ENCODE data around the gene ETV3L.

Gene ETV3L

GRCh38 chr1:157138220-157139051 is 38.8 kb upstream of the ETV3L start, which contains the start of gene ETV3:
Gene ETV3 (minus strand): TSS chr1:157138395. CDS start chr1:157136352, 2,043 bp downstream.
- Histone ChIP-seq H3K9me3 (ENCODE audit: low read length) (no peaks in the 10 kb centered on the region), H3K36me3 (ENCODE audit: insufficient read depth, low read length) (peaks cover 27% of the 10 kb centered on the region), H3K4me1 (ENCODE audit: insufficient read depth, low read length) (peaks cover 20% of the 10 kb centered on the region), H3K4me3 (ENCODE audit: low read depth in 1 of 2, low read length in 2 of 2) (peak within 1 kb of the TSS; percentile 89 to 93), H3K9ac (ENCODE audit: low read length) (peak within 1 kb of the TSS; percentile 90), H3K27ac (ENCODE audit: low read depth, low read length) (peak within 1 kb of the TSS; percentile 88), H3K27me3 (ENCODE audit: control insufficient read depth in 1 of 2, insufficient read depth in 2 of 2, low read length in 2 of 2) (no peaks in the 10 kb centered on the region)

- Histone ChIP-seq H3K9me3 (ENCODE audit: low read length) (no peaks in the 10 kb centered on the region), H3K4me1 (ENCODE audit: insufficient read depth, low read length) (peaks cover 20% of the 10 kb centered on the region), H3K27ac (ENCODE audit: low read depth, low read length) (peak overlapping the region; percentile 88), H3K4me3 (ENCODE audit: low read depth in 1 of 2, low read length in 2 of 2) (peak overlapping the region; percentile 89 to 93), H3K36me3 (ENCODE audit: insufficient read depth, low read length) (peaks cover 35% of the 10 kb centered on the region), H3K27me3 (ENCODE audit: control insufficient read depth in 1 of 2, insufficient read depth in 2 of 2, low read length in 2 of 2) (no peaks in the 10 kb centered on the region), H3K9ac (ENCODE audit: low read length) (peak overlapping the region; percentile 90)
These were observed 38.0 kb upstream of the ETV3L start for GRCh38 chr1:157137408-157138219.

- H3K36me3 ChIP-seq (ENCODE audit: insufficient read depth, low read length), result peaks cover 41% of the 10 kb centered on the region
- peaks cover 20% of the 10 kb centered on the region for H3K4me1 ChIP-seq (ENCODE audit: insufficient read depth, low read length)
- peak overlapping the region; percentile 88 for H3K27ac ChIP-seq (ENCODE audit: low read depth, low read length)
- H3K9me3 ChIP-seq (ENCODE audit: low read length), result no peaks in the 10 kb centered on the region
- H3K9ac ChIP-seq (ENCODE audit: low read length), result peak overlapping the region; percentile 90
- peak overlapping the region; percentile 89 to 93 for H3K4me3 ChIP-seq (ENCODE audit: low read depth in 1 of 2, low read length in 2 of 2)
- no peaks in the 10 kb centered on the region for H3K27me3 ChIP-seq (ENCODE audit: control insufficient read depth in 1 of 2, insufficient read depth in 2 of 2, low read length in 2 of 2)
These were observed 37.4 kb upstream of the ETV3L start for GRCh38 chr1:157137046-157137407.

GRCh38 chr1:157136133-157136532 is 36.5 kb upstream of the ETV3L start:
- Histone ChIP-seq H3K4me1 (ENCODE audit: insufficient read depth, low read length) (peaks cover 20% of the 10 kb centered on the region), H3K9me3 (ENCODE audit: low read length) (no peaks in the 10 kb centered on the region), H3K27me3 (ENCODE audit: control insufficient read depth in 1 of 2, insufficient read depth in 2 of 2, low read length in 2 of 2) (no peaks in the 10 kb centered on the region), H3K4me3 (ENCODE audit: low read depth in 1 of 2, low read length in 2 of 2) (no peak overlapping the region), H3K27ac (ENCODE audit: low read depth, low read length) (no peak overlapping the region), H3K36me3 (ENCODE audit: insufficient read depth, low read length) (peaks cover 50% of the 10 kb centered on the region), H3K9ac (ENCODE audit: low read length) (no peak overlapping the region)

GRCh38 chr1:157135646-157136045 is 36.0 kb upstream of the ETV3L start:
- Histone ChIP-seq H3K9ac (ENCODE audit: low read length) (no peak overlapping the region), H3K36me3 (ENCODE audit: insufficient read depth, low read length) (peaks cover 54% of the 10 kb centered on the region), H3K4me1 (ENCODE audit: insufficient read depth, low read length) (peaks cover 20% of the 10 kb centered on the region), H3K27me3 (ENCODE audit: control insufficient read depth in 1 of 2, insufficient read depth in 2 of 2, low read length in 2 of 2) (no peaks in the 10 kb centered on the region), H3K9me3 (ENCODE audit: low read length) (no peaks in the 10 kb centered on the region), H3K27ac (ENCODE audit: low read depth, low read length) (no peak overlapping the region), H3K4me3 (ENCODE audit: low read depth in 1 of 2, low read length in 2 of 2) (no peak overlapping the region)

GRCh38 chr1:157135070-157135469 is 35.5 kb upstream of the ETV3L start:
- Histone ChIP-seq H3K9ac (ENCODE audit: low read length) (no peak overlapping the region), H3K27me3 (ENCODE audit: control insufficient read depth in 1 of 2, insufficient read depth in 2 of 2, low read length in 2 of 2) (no peaks in the 10 kb centered on the region), H3K4me3 (ENCODE audit: low read depth in 1 of 2, low read length in 2 of 2) (no peak overlapping the region), H3K36me3 (ENCODE audit: insufficient read depth, low read length) (peaks cover 60% of the 10 kb centered on the region), H3K4me1 (ENCODE audit: insufficient read depth, low read length) (peaks cover 20% of the 10 kb centered on the region), H3K27ac (ENCODE audit: low read depth, low read length) (no peak overlapping the region), H3K9me3 (ENCODE audit: low read length) (no peaks in the 10 kb centered on the region)

- no peak overlapping the region for H3K4me3 ChIP-seq (ENCODE audit: low read depth in 1 of 2, low read length in 2 of 2)
- H3K36me3 ChIP-seq (ENCODE audit: insufficient read depth, low read length), result peaks cover 61% of the 10 kb centered on the region
- no peak overlapping the region for H3K27ac ChIP-seq (ENCODE audit: low read depth, low read length)
These were observed 34.8 kb upstream of the ETV3L start for GRCh38 chr1:157134442-157134841.

GRCh38 chr1:157133426-157133825 is 33.8 kb upstream of the ETV3L start:
- H3K9ac ChIP-seq (ENCODE audit: low read length), result no peak overlapping the region
- H3K4me1 ChIP-seq (ENCODE audit: insufficient read depth, low read length), result peaks cover 16% of the 10 kb centered on the region
- H3K9me3 ChIP-seq (ENCODE audit: low read length), result no peaks in the 10 kb centered on the region
- no peak overlapping the region for H3K27ac ChIP-seq (ENCODE audit: low read depth, low read length)
- H3K27me3 ChIP-seq (ENCODE audit: control insufficient read depth in 1 of 2, insufficient read depth in 2 of 2, low read length in 2 of 2), result no peaks in the 10 kb centered on the region
- H3K4me3 ChIP-seq (ENCODE audit: low read depth in 1 of 2, low read length in 2 of 2), result no peak overlapping the region
- peaks cover 61% of the 10 kb centered on the region for H3K36me3 ChIP-seq (ENCODE audit: insufficient read depth, low read length)

More at GRCh38 chr1:157134442-157134841, 34.8 kb upstream of the ETV3L start:
- Histone ChIP-seq H3K27me3 (ENCODE audit: control insufficient read depth in 1 of 2, insufficient read depth in 2 of 2, low read length in 2 of 2) (no peaks in the 10 kb centered on the region), H3K9ac (ENCODE audit: low read length) (no peak overlapping the region), H3K9me3 (ENCODE audit: low read length) (no peaks in the 10 kb centered on the region), H3K4me1 (ENCODE audit: insufficient read depth, low read length) (peaks cover 20% of the 10 kb centered on the region)

- peaks cover 68% of the 10 kb centered on the region for H3K36me3 ChIP-seq (ENCODE audit: insufficient read depth, low read length)
- H3K9ac ChIP-seq (ENCODE audit: low read length), result no peak overlapping the region
- H3K27me3 ChIP-seq (ENCODE audit: control insufficient read depth in 1 of 2, insufficient read depth in 2 of 2, low read length in 2 of 2), result no peaks in the 10 kb centered on the region
- peaks cover 16% of the 10 kb centered on the region for H3K4me1 ChIP-seq (ENCODE audit: insufficient read depth, low read length)
- H3K4me3 ChIP-seq (ENCODE audit: low read depth in 1 of 2, low read length in 2 of 2), result no peak overlapping the region
- H3K9me3 ChIP-seq (ENCODE audit: low read length), result no peaks in the 10 kb centered on the region
- H3K27ac ChIP-seq (ENCODE audit: low read depth, low read length), result no peak overlapping the region
These were observed 33.1 kb upstream of the ETV3L start for GRCh38 chr1:157132616-157133167.

GRCh38 chr1:157132111-157132510 is 32.5 kb upstream of the ETV3L start:
- no peak overlapping the region for H3K27ac ChIP-seq (ENCODE audit: low read depth, low read length)
- peaks cover 69% of the 10 kb centered on the region for H3K36me3 ChIP-seq (ENCODE audit: insufficient read depth, low read length)
- no peak overlapping the region for H3K9ac ChIP-seq (ENCODE audit: low read length)
- no peaks in the 10 kb centered on the region for H3K9me3 ChIP-seq (ENCODE audit: low read length)
- H3K4me1 ChIP-seq (ENCODE audit: insufficient read depth, low read length), result peaks cover 13% of the 10 kb centered on the region
- no peak overlapping the region for H3K4me3 ChIP-seq (ENCODE audit: low read depth in 1 of 2, low read length in 2 of 2)
- H3K27me3 ChIP-seq (ENCODE audit: control insufficient read depth in 1 of 2, insufficient read depth in 2 of 2, low read length in 2 of 2), result no peaks in the 10 kb centered on the region

GRCh38 chr1:157131281-157131680 is 31.7 kb upstream of the ETV3L start:
- H3K4me3 ChIP-seq (ENCODE audit: low read depth in 1 of 2, low read length in 2 of 2), result no peak overlapping the region
- no peaks in the 10 kb centered on the region for H3K9me3 ChIP-seq (ENCODE audit: low read length)
- peaks cover 4% of the 10 kb centered on the region for H3K4me1 ChIP-seq (ENCODE audit: insufficient read depth, low read length)
- no peaks in the 10 kb centered on the region for H3K27me3 ChIP-seq (ENCODE audit: control insufficient read depth in 1 of 2, insufficient read depth in 2 of 2, low read length in 2 of 2)
- no peak overlapping the region for H3K27ac ChIP-seq (ENCODE audit: low read depth, low read length)
- H3K36me3 ChIP-seq (ENCODE audit: insufficient read depth, low read length), result peaks cover 69% of the 10 kb centered on the region
- H3K9ac ChIP-seq (ENCODE audit: low read length), result no peak overlapping the region
